ENCODE measurements around the gene HSF2BP. TPM values are rescaled to one million over a fixed set of nuclear protein-coding genes. Genes with fewer than 3 reads are reported as not detected.
"Not testable (repeated sequence)": the region's sequence is repeated elsewhere in the genome, so short reads cannot be mapped to it uniquely, and the experiment has no call there.

Gene HSF2BP
- total RNA-seq, 1 donor from 2014 or later = 1.2 TPM

DNA sequence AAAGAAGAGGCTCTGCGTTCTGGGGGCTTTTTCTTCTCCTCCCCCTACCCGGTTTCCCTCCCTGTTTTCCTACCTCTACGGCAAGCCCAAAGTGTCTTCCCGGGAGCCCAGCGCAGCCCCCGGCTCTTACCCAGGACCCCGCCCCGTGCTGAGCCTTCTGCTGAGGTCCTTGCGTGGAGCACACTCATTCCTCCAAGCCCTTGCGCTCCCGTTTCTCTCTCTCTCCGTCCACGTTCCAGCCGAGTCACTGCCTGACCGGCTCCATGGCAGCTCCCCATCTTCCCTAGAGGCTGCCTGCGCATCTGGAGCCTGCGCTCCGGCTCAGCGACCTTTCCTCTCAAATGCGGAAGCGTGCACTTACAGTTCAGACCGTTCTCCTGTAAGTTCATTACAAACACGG lies 34.7 kb upstream of the HSF2BP start:
- Mint-ChIP-seq H3K27me3 (ENCODE audit: insufficient read depth) (no peaks in the 10 kb centered on the region), H3K27ac (no peak overlapping the region), H3K4me3 (no peak overlapping the region), H3K4me1 (ENCODE audit: low read depth) (peaks cover 5% of the 10 kb centered on the region), H3K36me3 (ENCODE audit: low read depth) (peaks cover 29% of the 10 kb centered on the region), H3K9me3 (no peaks in the 10 kb centered on the region)
- DNase-seq (ENCODE audit: low spot score) = no peak
- intact Hi-C loops (cut with micrococcal nuclease) = no loop called here

DNA sequence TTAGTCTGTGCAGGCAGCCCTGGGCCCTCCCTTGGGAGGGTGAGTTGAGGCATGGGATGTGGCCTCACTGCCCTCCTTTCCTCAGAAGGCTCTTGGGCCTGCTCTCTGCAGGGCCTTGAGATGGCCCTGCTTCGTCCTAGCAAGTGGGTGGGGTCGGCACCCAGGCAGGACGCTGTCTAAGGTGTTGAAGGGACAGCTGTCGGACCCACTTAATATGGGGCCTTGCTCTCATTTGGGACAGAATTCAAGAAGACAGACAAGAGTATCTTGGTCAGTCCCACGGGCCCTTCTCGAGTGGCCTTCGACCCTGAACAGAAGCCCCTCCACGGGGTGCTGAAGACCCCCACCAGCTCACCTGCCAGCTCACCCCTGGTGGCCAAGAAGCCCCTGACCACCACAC lies 33.7 kb upstream of the HSF2BP start:
- Mint-ChIP-seq H3K4me3 (no peak overlapping the region), H3K9me3 (no peaks in the 10 kb centered on the region), H3K4me1 (ENCODE audit: low read depth) (peaks cover 5% of the 10 kb centered on the region), H3K27me3 (ENCODE audit: insufficient read depth) (no peaks in the 10 kb centered on the region), H3K36me3 (ENCODE audit: low read depth) (peaks cover 31% of the 10 kb centered on the region), H3K27ac (no peak overlapping the region)
- intact Hi-C loops (cut with micrococcal nuclease) = no loop called here
- DNase-seq (ENCODE audit: low spot score) = no peak

DNA sequence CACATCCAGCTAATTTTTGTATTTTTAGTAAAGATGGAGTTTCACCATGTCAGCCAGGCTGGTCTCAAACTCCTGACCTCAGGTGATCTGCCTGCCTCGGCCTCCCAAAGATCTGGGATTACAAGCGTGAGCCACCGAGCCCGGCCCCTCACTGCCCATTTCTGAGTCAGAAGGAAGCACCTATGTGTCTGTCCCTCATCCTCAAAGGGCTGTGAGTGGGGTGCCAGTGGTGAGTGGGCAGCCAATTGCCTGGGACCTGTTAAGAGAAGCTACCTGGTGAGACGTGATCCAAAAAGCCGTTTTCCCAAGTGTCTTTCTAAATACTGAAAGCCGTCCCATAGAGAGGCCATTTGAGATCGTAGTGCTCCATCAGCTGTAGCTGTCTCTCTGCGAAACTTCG lies 32.5 kb upstream of the HSF2BP start:
- H3K36me3 Mint-ChIP-seq (ENCODE audit: low read depth) = peaks cover 34% of the 10 kb centered on the region
- no peaks in the 10 kb centered on the region for H3K9me3 Mint-ChIP-seq
- DNase-seq (ENCODE audit: low spot score) = no peak
- H3K27me3 Mint-ChIP-seq (ENCODE audit: insufficient read depth) = no peaks in the 10 kb centered on the region
- H3K4me1 Mint-ChIP-seq (ENCODE audit: low read depth) = no peaks in the 10 kb centered on the region
- intact Hi-C loops (cut with micrococcal nuclease) = no loop called here
- H3K27ac Mint-ChIP-seq = no peak overlapping the region
- H3K4me3 Mint-ChIP-seq = no peak overlapping the region

DNA sequence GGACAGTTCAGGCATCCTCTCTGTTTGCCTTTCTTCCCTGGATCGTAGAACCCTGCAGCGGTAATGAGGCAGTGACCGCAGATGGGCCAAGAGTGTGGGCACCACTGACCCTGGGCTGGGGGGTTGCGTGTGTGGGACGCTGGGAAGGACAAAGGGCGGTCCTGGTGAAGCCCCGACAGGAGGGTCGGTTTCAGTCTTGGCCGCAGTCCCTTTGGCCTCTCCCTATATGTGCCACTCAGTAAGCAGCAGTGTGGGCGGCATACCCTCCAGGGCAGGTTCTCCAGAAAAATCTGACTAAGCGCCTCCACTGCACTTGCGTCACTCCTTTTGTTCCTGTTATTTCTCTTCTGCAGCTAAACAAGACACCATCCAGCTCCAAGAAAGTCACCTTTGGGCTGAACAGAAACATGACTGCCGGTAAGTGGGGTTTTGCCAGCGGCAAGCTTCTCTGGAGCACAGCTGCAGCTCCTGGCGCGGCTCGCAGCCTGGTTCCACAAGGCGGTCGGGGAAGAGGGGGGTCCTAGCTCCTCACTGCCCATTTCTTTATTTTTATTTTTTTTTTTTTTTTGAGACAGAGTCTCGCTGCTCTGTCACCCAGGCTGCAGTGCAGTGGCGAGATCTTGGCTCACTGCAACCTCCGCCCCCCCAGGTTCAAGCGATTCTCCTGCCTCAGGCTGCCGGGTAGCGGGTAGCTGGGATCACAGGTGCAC lies 32.0 kb upstream of the HSF2BP start:
- H3K27me3 Mint-ChIP-seq (ENCODE audit: insufficient read depth) = no peaks in the 10 kb centered on the region
- H3K9me3 Mint-ChIP-seq = no peaks in the 10 kb centered on the region
- no peak for DNase-seq (ENCODE audit: low spot score)
- intact Hi-C loops (cut with micrococcal nuclease) = no loop called here
- H3K4me3 Mint-ChIP-seq = no peak overlapping the region
- H3K27ac Mint-ChIP-seq = no peak overlapping the region
- H3K36me3 Mint-ChIP-seq (ENCODE audit: low read depth) = peaks cover 38% of the 10 kb centered on the region
- no peaks in the 10 kb centered on the region for H3K4me1 Mint-ChIP-seq (ENCODE audit: low read depth)

DNA sequence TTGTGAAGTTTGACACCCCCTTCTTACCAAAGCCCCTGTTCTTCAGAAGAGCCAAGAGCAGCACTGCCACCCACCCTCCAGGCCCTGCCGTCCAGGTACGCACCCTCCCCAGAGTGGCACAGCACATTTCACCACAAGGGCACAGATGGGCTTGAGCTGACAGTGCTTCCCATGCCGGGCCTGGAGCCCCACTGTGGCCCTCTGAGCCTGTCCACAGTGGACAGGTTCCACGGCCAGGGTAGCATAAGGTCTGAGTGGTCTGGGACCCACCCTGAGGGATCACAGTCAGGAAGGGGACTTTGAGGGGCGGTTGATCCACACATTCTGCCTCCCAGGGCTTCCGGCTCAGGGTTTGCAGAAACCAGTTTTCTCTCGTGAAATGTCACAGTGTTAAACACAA lies 31.1 kb upstream of the HSF2BP start:
- Mint-ChIP-seq H3K4me3 (no peak overlapping the region), H3K27ac (no peak overlapping the region), H3K36me3 (ENCODE audit: low read depth) (peaks cover 43% of the 10 kb centered on the region), H3K4me1 (ENCODE audit: low read depth) (peaks cover under 1% of the 10 kb centered on the region), H3K27me3 (ENCODE audit: insufficient read depth) (no peaks in the 10 kb centered on the region), H3K9me3 (no peaks in the 10 kb centered on the region)
- no peak for DNase-seq (ENCODE audit: low spot score)
- intact Hi-C loops (cut with micrococcal nuclease) = no loop called here

DNA sequence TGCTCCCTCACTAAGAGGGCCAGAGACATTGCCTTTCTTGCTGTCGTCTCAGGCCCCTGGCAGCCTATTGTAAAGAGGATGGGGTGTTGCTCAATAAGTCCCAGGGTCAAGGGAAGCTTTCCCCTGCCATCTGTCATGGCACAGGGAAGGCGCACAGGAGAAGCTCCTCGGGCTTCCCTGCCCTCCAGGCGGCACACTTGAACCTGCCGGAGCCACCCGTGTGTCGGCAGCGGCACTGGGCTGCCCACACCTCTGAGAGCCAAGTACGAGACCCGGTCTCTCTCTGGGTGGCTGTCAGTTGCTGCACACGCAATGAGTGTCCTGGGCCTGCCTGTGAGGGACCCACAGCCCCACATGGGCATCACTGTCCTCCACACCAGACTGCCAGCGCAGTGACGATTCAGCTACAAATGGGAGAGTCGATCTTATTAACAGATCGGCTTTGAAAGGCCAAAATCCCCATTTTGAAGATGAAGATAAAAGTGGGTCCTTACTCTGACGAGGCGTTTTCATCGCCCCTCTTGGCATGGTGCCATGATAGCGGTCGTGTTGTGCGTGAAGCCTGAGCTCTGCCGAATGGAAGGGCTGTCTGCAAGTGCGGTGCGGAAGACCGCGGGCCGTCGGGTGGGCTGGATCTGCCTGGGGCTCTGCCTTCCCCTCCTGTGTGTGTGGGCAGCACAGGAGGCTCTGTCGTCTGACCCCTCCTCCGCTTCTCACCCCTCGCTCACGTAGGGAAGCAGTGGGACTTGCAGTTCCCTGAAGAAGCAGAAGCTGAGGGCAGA lies 30.5 kb upstream of the HSF2BP start:
- H3K36me3 Mint-ChIP-seq (ENCODE audit: low read depth) = peaks cover 43% of the 10 kb centered on the region
- DNase-seq (ENCODE audit: low spot score) = no peak
- no peak overlapping the region for H3K4me3 Mint-ChIP-seq
- H3K9me3 Mint-ChIP-seq = no peaks in the 10 kb centered on the region
- intact Hi-C loops (cut with micrococcal nuclease) = no loop called here
- H3K27me3 Mint-ChIP-seq (ENCODE audit: insufficient read depth) = no peaks in the 10 kb centered on the region
- no peak overlapping the region for H3K27ac Mint-ChIP-seq
- H3K4me1 Mint-ChIP-seq (ENCODE audit: low read depth) = peaks cover 7% of the 10 kb centered on the region

DNA sequence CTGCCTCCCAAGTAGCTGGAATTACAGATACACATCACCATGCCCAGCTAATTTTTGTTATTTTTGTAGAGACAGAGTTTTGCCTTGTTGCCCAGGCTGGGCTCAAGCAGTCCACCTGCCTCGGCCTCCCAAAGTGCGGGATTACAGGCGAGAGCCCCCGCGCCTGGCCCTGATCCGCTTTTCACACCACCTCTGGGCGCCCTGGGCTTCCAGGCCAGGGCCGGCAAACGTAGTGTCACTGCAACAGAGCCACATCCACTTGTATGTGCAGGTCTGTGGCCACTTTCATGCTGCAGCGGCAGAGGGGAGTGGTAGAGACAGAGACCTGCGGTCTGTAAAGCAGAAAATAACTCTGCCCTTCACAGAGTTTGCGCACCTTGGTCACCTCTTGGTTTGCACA lies 29.6 kb upstream of the HSF2BP start:
- DNase-seq (ENCODE audit: low spot score) = no peak
- Mint-ChIP-seq H3K4me3 (no peak overlapping the region), H3K4me1 (ENCODE audit: low read depth) (peaks cover 13% of the 10 kb centered on the region), H3K36me3 (ENCODE audit: low read depth) (peaks cover 46% of the 10 kb centered on the region), H3K27ac (no peak overlapping the region), H3K9me3 (no peaks in the 10 kb centered on the region), H3K27me3 (ENCODE audit: insufficient read depth) (no peaks in the 10 kb centered on the region)
- intact Hi-C loops (cut with micrococcal nuclease) = no loop called here

DNA sequence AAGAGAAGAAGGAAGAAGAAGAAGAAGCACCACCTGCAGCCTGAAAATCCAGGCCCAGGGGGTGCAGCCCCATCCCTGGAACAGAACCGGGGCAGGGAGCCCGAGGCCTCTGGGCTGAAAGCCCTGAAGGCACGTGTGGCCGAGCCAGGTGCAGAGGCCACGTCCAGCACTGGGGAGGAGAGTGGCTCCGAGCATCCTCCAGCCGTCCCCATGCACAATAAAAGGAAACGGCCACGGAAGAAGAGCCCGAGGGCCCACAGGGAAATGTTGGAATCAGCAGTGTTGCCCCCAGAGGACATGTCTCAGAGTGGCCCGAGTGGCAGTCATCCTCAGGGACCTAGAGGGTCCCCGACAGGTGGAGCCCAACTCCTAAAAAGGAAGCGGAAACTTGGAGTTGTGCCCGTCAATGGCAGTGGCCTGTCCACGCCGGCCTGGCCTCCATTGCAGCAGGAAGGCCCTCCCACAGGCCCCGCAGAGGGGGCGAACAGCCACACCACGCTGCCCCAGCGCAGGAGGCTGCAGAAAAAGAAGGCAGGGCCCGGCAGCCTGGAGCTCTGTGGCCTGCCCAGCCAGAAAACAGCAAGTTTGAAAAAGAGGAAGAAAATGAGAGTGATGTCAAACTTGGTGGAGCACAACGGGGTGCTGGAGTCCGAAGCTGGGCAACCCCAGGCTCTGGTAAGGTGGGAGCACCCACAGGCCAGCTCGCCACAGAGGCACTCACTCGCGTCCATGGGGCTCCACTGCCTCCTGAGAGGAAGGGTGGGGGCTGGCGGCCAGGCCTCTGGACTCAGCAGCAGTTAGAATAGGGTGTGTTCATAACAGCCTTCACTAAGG lies 28.5 kb upstream of the HSF2BP start:
- peak overlapping the region; percentile 35 for H3K27ac Mint-ChIP-seq
- H3K27me3 Mint-ChIP-seq (ENCODE audit: insufficient read depth) = no peaks in the 10 kb centered on the region
- H3K36me3 Mint-ChIP-seq (ENCODE audit: low read depth) = peaks cover 40% of the 10 kb centered on the region

DNA sequence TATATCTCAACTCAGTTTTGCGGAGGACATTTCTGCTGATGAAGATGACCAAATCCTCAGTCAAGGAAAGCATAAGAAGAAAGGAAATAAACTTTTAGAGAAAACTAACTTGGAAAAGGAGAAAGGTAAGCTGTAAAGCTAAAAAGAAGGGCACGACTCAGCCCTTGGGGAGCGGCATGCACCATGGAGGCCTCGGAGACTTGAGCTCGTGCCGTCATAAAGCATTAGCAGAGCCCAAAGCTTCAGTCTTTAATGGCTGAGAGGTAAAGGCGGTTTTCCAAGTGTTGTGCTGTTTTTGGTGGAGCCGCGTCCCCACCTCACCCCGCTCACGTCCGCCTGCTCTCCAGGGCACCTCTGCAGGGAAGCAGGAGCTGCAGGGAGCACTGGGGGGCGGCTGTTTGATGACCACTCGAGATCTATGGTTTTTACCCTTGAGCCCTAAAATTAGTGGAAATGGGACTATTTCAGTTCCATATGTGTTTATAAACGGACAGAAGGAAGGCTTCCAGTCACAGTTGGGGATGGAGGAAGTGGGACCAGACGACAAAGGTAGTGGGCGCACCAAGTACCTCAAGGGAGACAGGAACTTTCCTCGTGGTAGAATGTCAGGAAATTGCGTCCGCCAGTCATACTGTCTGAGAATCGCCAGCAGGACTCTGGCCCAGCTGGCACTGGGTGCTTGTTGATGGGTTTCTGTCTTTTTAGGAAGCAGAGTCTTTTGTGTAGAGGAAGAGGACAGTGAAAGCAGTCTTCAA lies 27.7 kb upstream of the HSF2BP start:
- intact Hi-C loops (cut with micrococcal nuclease) = no loop called here
- Mint-ChIP-seq H3K36me3 (ENCODE audit: low read depth) (peaks cover 42% of the 10 kb centered on the region), H3K4me1 (ENCODE audit: low read depth) (peaks cover 13% of the 10 kb centered on the region), H3K9me3 (no peaks in the 10 kb centered on the region), H3K27me3 (ENCODE audit: insufficient read depth) (no peaks in the 10 kb centered on the region), H3K27ac (peak overlapping the region; percentile 35), H3K4me3 (no peak overlapping the region)
- no peak for DNase-seq (ENCODE audit: low spot score)

More for the DNA sequence above, 28.5 kb upstream of the HSF2BP start:
- H3K4me1 Mint-ChIP-seq (ENCODE audit: low read depth) = peaks cover 13% of the 10 kb centered on the region
- H3K4me3 Mint-ChIP-seq = no peak overlapping the region
- DNase-seq (ENCODE audit: low spot score) = no peak
- H3K9me3 Mint-ChIP-seq = no peaks in the 10 kb centered on the region
- intact Hi-C loops (cut with micrococcal nuclease) = no loop called here

DNA sequence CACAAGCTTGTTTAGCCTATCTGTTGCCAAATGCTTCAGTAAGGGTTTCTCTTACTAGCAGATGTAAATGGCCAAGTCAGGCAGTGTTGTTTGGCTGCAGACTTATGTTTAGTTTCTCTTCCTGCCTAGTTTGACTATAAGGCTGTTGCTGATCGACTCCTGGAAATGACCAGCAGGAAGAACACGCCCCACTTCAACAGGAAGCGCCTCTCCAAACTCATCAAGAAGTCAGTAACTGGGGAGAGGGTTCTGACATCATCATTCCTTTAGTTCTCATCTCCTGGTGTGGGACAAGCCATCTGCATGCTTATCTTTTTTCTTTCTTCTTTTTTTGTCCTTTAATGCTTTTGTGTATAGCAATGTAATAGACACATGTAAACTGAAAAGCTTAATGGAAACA lies 25.1 kb upstream of the HSF2BP start:
- Mint-ChIP-seq H3K27ac (peak overlapping the region; percentile 55), H3K36me3 (ENCODE audit: low read depth) (peaks cover 45% of the 10 kb centered on the region), H3K27me3 (ENCODE audit: insufficient read depth) (no peaks in the 10 kb centered on the region), H3K4me1 (ENCODE audit: low read depth) (peaks cover 19% of the 10 kb centered on the region), H3K4me3 (peak overlapping the region; percentile 15), H3K9me3 (no peaks in the 10 kb centered on the region)
- intact Hi-C loops (cut with micrococcal nuclease) = no loop called here
- no peak for DNase-seq (ENCODE audit: low spot score)

DNA sequence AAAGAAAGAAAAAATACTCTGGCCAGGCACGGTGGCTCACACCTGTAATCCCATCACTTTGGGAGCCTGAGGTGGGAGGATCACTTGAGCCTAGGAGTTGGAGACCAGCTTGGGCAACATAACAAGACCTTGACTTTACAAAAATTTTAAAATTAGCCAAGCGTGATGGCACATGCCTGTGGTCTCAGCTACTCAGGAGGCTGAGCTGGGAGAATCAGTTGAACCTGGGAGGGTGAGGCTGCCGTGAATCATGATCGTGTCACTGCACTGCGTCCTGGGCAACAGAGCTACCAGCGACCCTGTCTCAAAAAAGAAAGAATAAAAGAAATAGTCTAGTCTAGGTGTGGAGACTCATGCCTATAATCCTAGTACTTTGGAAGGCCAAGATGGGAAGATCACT lies 22.4 kb upstream of the HSF2BP start:
- Mint-ChIP-seq H3K4me3 (no peak overlapping the region), H3K9me3 (no peaks in the 10 kb centered on the region), H3K4me1 (ENCODE audit: low read depth) (peaks cover 19% of the 10 kb centered on the region), H3K27ac (no peak overlapping the region), H3K27me3 (ENCODE audit: insufficient read depth) (no peaks in the 10 kb centered on the region), H3K36me3 (ENCODE audit: low read depth) (peaks cover 48% of the 10 kb centered on the region)
- DNase-seq (ENCODE audit: low spot score) = no peak
- intact Hi-C loops (cut with micrococcal nuclease) = no loop called here

DNA sequence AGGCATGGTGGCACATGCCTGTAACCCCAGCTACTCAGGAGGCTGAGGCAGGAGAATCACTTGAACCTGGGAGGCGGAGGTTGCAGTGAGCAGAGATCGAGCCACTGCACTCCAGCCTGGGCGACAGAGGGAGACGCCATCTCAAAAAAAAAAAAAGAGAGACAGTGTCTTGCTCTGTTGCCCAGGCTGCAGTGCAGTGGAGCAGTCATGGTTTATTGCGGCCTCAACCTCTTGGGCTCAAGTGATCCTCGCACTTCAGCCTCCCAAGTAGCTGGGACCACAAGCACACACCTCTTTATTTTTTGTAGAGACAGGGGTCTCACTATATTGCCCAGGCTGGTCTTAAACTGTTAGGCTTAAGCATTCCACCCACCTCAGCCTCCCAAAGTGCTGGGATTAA lies 21.1 kb upstream of the HSF2BP start:
- H3K9me3 Mint-ChIP-seq; intact Hi-C loops (cut with micrococcal nuclease); H3K4me3 Mint-ChIP-seq; H3K27me3 Mint-ChIP-seq (ENCODE audit: insufficient read depth); DNase-seq (ENCODE audit: low spot score); H3K27ac Mint-ChIP-seq: not testable (repeated sequence)
- peaks cover 19% of the 10 kb centered on the region for H3K4me1 Mint-ChIP-seq (ENCODE audit: low read depth)
- H3K36me3 Mint-ChIP-seq (ENCODE audit: low read depth) = peaks cover 39% of the 10 kb centered on the region

Data from activated T-helper 1 cell treated with anti-CD3 and anti-CD28 coated beads, Interleukin-12 subunit alpha, Interleukin-12 subunit beta, Interleukin-2, Interleukin-4 antibody, amounts not matched to agents 30 ng/mL and 10 ng/mL and 1 ng/mL, durations not matched to agents 14 hours and 24 hours and 36 hours (primary cell).